Spleen (tissue), 11 donors: Measurements from ENCODE around the gene PLCB1. TPM values are rescaled to one million over a fixed set of nuclear protein-coding genes. Genes with fewer than 3 reads are reported as not detected.

Source experiments
- DNase-seq: peaks from one replicate; pipeline ENCODE4 v3.0.0-alpha.2; 2020
- H3K27ac ChIP-seq, 8 donors: fragments of 200-600 bp; sonication (generic) in 7 of 8; 1 replicate in 4 of 8; 2 replicates in 4 of 8; pipeline versions ENCODE4 v1.5.0 to v1.8.0; 2016 to 2021; ENCODE audit warnings: inconsistent platforms in 4 of 8, mild to moderate bottlenecking in 4 of 8, moderate library complexity in 1 of 8
- H3K27me3 ChIP-seq, 7 donors: fragments of 200-600 bp; sonication (generic) in 6 of 7; replicated peaks in 1 of 7; 1 replicate in 4 of 7; 2 replicates in 3 of 7; pipeline versions ENCODE4 v1.5.0 to v1.8.0; 2016 to 2021; ENCODE audit warnings: inconsistent platforms in 3 of 7, mild to moderate bottlenecking in 1 of 7
- H3K36me3 ChIP-seq, 6 donors: fragments of 200-600 bp; sonication (generic) in 5 of 6; 1 replicate in 4 of 6; 2 replicates in 2 of 6; pipeline versions ENCODE4 v1.5.0 to v1.8.0; 2016 to 2021; ENCODE audit warnings: inconsistent platforms in 2 of 6
- H3K4me1 ChIP-seq, 6 donors: fragments of 200-600 bp; sonication (generic) in 5 of 6; 1 replicate in 3 of 6; 2 replicates in 3 of 6; pipeline versions ENCODE4 v1.5.0 to v1.8.0; 2016 to 2021; ENCODE audit warnings: inconsistent platforms in 3 of 6
- H3K4me3 ChIP-seq, 8 donors: fragments of 200-600 bp; sonication (generic) in 7 of 8; 1 replicate in 4 of 8; 2 replicates in 4 of 8; pipeline versions ENCODE4 v1.5.0 to v1.8.0; 2016 to 2021; ENCODE audit warnings: inconsistent platforms in 4 of 8, mild to moderate bottlenecking in 4 of 8, moderate library complexity in 2 of 8
- H3K9me3 ChIP-seq, 8 donors: fragments of 200-600 bp; sonication (generic) in 7 of 8; 1 replicate in 4 of 8; 2 replicates in 4 of 8; pipeline versions ENCODE4 v1.5.0 to v1.8.0; 2016 to 2021; ENCODE audit warnings: inconsistent platforms in 4 of 8
- POLR2A ChIP-seq, 3 donors: fragments of 450-650 bp; IDR thresholded peaks; one replicate each; pipeline ENCODE4 v1.5.1; 2017; ENCODE audit warnings: antibody characterized with exemption in 3 of 3, mild to moderate bottlenecking in 1 of 3
- POLR2AphosphoS5 ChIP-seq, 3 donors: sonication (generic); formaldehyde crosslinking; IDR thresholded peaks; one replicate each; pipeline ENCODE4 v1.5.1; 2017; ENCODE audit warnings: antibody characterized with exemption in 3 of 3
- WGBS, 5 donors: extraction: QIAGEN DNeasy Blood & Tissue Kit in 3 of 5; methylation state at CpG; one replicate each; pipeline versions ENCODE4 v1.1.5 to v1.1.7; 2013 to 2018; 5-methylcytosine and 5-hydroxymethylcytosine counted together
- intact Hi-C: fragments of 100-400 bp; cut with DNase I; formaldehyde crosslinking; loops from one replicate; pipeline ENCODE4 v1.15.0; 2023; ENCODE audit warnings: low total_unique reads
- polyA plus RNA-seq, 3 donors: library from polyadenylated mRNA; stranded (reverse); fragments of 200-250 nt; gene quantifications; one replicate each; pipeline ENCODE4 v1.2.1, GENCODE V29; 2013
- total RNA-seq, 7 donors: library from RNA; depleted of rRNA in 3 of 7; stranded (reverse); fragments of >200 nt in 3 of 7; fragmentation: NEBNext Ultra II Directional in 4 of 7; extraction: Animal tissue kit (Norgen Biotek cat#: 25700) in 4 of 7; gene quantifications; one replicate each; pipeline versions ENCODE4 v1.1.0 to v1.2.1, GENCODE V29; 2016 to 2021
- TF ChIP-seq, protein P1 (sequence below), 11 experiments: fragments of 200-600 bp in 7 of 11; fragments of 450-650 bp in 4 of 11; sonication (generic) in 4 of 11; IDR thresholded peaks in 8 of 11; conservative IDR thresholded peaks in 3 of 11; 1 replicate in 7 of 11; 2 replicates in 4 of 11; pipeline versions ENCODE4 v1.4.0 to v1.8.0; 2016 to 2021; ENCODE audit warnings: antibody characterized with exemption in 11 of 11, inconsistent platforms in 4 of 11, mild to moderate bottlenecking in 1 of 11
- donor health status: healthy with polysubstance abuse.
- donor health status: DM: no; HTN: no; CAD: no; lungs with moderate emphysema.
- donor health status: DM: no; HTN: no; CAD: no.
- donor health status: Bipolar disorder and iron deficiency.
- donor health status: healthy.
- donor health status: DM: no; HTN: no; CAD: no.
- donor health status: DM: yes; HTN: yes; CAD: no.

The PLCB1 gene
- total and polyA plus RNA-seq, 10 donors: 1.0 to 33.7 (median 16.2) TPM

DNA sequence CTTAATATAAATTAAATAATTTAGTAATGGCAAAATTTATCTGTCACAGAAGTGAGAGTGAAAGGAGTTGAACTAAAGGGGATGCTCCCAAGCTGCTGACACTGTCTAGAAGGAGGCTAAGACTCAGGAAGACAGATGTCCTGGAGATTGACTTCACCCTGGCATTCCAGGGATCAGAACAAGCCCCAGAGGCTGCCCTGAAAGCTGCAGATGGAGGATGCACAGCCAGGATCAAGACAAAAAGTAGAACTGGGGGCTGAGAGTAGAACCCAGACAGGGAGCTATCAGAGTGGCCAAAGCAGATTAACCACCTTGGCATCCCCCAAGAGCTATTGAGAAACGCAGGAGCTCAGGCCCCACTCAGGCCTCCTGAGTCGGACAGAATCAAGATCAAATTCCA, 747.6 kb downstream of the PLCB1 start:
- TF ChIP-seq POLR2AphosphoS5 (IDR thresholded peaks at IDR 0.05) (no peak), POLR2A (IDR thresholded peaks at IDR 0.05) (no peak)
- TF ChIP-seq, protein P1, sequence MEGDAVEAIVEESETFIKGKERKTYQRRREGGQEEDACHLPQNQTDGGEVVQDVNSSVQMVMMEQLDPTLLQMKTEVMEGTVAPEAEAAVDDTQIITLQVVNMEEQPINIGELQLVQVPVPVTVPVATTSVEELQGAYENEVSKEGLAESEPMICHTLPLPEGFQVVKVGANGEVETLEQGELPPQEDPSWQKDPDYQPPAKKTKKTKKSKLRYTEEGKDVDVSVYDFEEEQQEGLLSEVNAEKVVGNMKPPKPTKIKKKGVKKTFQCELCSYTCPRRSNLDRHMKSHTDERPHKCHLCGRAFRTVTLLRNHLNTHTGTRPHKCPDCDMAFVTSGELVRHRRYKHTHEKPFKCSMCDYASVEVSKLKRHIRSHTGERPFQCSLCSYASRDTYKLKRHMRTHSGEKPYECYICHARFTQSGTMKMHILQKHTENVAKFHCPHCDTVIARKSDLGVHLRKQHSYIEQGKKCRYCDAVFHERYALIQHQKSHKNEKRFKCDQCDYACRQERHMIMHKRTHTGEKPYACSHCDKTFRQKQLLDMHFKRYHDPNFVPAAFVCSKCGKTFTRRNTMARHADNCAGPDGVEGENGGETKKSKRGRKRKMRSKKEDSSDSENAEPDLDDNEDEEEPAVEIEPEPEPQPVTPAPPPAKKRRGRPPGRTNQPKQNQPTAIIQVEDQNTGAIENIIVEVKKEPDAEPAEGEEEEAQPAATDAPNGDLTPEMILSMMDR (IDR thresholded peaks at IDR 0.05 in 8 of 11, conservative IDR thresholded peaks at IDR 0.05 in 3 of 11): no peak
- no peak overlapping the region for H3K4me3 ChIP-seq
- intact Hi-C loops: no loop called here
- no peaks in the 10 kb centered on the region for H3K27me3 ChIP-seq
- no peaks in the 10 kb centered on the region for H3K4me1 ChIP-seq
- peaks cover 0 to 8% (median 0%) of the 10 kb centered on the region in 6 donors for H3K36me3 ChIP-seq
- no peak overlapping the region for H3K27ac ChIP-seq
- DNase-seq: no peak
- WGBS, 5 donors: 91 to 98% (median 92%) methylated on average over 2 of the region's 2 CpGs
- H3K9me3 ChIP-seq: no peaks in the 10 kb centered on the region

DNA sequence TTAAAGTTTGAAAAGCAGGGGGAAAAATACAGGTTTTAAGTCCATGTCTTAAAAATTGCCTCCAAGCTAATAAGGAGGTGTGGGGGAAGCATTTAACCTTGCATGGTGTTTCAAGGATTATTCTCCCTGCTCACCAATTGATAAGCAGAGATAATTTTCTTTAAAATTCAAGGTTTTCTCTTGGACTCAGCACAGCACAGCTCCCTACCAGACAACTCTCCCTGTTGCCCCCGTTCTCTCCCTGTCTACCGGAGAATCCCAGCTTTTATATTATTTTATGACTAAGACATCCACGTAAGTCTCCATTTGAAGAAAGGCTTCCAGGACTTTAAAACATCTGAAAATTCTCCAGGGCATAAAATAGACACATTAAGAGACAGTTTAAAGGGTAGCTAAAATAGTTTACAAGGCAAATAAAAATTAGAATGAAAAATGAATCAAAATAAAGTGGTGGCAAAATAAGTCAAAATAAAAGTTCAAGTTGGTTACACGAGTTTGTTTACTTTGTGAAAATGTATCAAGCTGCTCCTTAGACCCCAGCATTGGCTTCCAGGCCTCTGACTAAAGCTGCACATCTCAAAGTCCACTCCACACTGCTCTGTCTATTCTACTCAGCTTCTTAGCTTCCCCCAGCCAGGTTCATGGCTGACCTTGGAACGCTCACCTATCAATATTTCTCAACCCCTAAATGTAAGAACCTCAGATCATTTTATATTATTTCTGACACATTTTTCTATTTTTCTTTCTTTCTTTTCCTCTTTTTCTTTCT, 748.2 kb downstream of the PLCB1 start:
- intact Hi-C loops: no loop called here
- Histone ChIP-seq H3K27ac (no peak overlapping the region), H3K27me3 (no peaks in the 10 kb centered on the region), H3K36me3 (peaks cover 0 to 8% (median 0%) of the 10 kb centered on the region in 6 donors), H3K9me3 (no peaks in the 10 kb centered on the region), H3K4me1 (no peaks in the 10 kb centered on the region), H3K4me3 (no peak overlapping the region)
- no peak for DNase-seq
- WGBS, 5 donors: 84 to 94% (median 89%) methylated on average over 5 of the region's 5 CpGs
- TF ChIP-seq, protein P1 (IDR thresholded peaks at IDR 0.05 in 8 of 11, conservative IDR thresholded peaks at IDR 0.05 in 3 of 11): no peak
- TF ChIP-seq POLR2A (IDR thresholded peaks at IDR 0.05) (no peak), POLR2AphosphoS5 (IDR thresholded peaks at IDR 0.05) (no peak)

DNA sequence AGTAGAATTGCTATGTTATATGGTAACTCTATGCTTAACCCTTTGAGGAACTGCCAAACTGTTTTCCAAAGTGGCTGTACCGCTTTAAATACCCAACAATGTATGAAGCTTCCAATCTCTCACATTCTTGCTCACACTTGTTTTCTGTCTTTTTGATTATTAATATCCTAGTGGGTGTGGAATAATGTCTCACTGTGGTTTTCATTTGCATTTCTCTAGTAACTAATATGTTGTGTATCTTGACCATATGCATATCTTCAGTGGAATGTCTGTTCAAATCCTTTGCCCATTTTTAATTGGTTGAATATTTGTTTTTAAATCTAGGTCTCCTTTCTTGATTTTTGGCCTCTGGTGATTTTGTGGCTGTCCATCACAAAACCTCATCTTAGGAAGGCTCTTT, 759.0 kb downstream of the PLCB1 start:
- TF ChIP-seq POLR2AphosphoS5 (IDR thresholded peaks at IDR 0.05) (no peak), POLR2A (IDR thresholded peaks at IDR 0.05) (no peak)
- TF ChIP-seq, protein P1 (IDR thresholded peaks at IDR 0.05 in 8 of 11, conservative IDR thresholded peaks at IDR 0.05 in 3 of 11): no peak
- no peak for DNase-seq
- peaks cover 9 to 39% (median 30%) of the 10 kb centered on the region in 8 donors for H3K9me3 ChIP-seq
- intact Hi-C loops: no loop called here
- WGBS, 5 donors: 93 to 100% (median 96%) methylated on average over 1 of the region's 1 CpG
- H3K4me3 ChIP-seq: no peak overlapping the region
- no peaks in the 10 kb centered on the region for H3K4me1 ChIP-seq
- no peaks in the 10 kb centered on the region for H3K36me3 ChIP-seq
- no peaks in the 10 kb centered on the region for H3K27me3 ChIP-seq
- H3K27ac ChIP-seq: no peak overlapping the region

DNA sequence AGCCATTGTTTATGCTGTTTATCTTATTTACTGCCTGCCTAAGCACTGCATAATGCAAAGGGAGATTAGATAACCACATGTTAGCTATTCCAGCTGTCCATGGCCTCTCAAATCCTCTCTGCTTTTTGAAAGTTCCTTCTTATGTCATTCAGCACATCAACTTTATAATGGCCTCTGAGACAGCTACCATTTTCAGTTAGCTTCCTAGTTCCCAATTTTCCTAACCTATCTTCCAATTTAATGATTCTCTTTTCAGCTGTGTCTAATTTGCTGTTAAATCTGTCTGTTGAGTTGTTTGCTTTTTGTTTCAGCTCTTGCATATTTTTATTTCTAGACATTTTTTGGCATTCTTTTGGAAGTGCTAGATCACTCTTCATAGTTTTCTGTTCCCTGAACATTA, 763.4 kb downstream of the PLCB1 start:
- intact Hi-C loops: no loop called here
- H3K36me3 ChIP-seq: no peaks in the 10 kb centered on the region
- H3K9me3 ChIP-seq: peaks cover 9 to 45% (median 33%) of the 10 kb centered on the region in 8 donors
- TF ChIP-seq POLR2AphosphoS5 (IDR thresholded peaks at IDR 0.05) (no peak), POLR2A (IDR thresholded peaks at IDR 0.05) (no peak)
- TF ChIP-seq, protein P1 (IDR thresholded peaks at IDR 0.05 in 8 of 11, conservative IDR thresholded peaks at IDR 0.05 in 3 of 11): no peak
- no peak overlapping the region for H3K27ac ChIP-seq
- DNase-seq: no peak
- H3K4me1 ChIP-seq: no peaks in the 10 kb centered on the region
- no peaks in the 10 kb centered on the region for H3K27me3 ChIP-seq
- H3K4me3 ChIP-seq: no peak overlapping the region
